Measurements from ENCODE around the gene GAS2L2.

- TF ChIP-seq POLR2AphosphoS5 (IDR thresholded peaks at IDR 0.05; ENCODE audit: low read depth) (no peak), CTCF (conservative IDR thresholded peaks at IDR 0.05; ENCODE audit: low read depth in 2 of 2) (no peak), NANOG (IDR thresholded peaks at IDR 0.05; ENCODE audit: borderline replicate concordance) (no peak), REST (IDR thresholded peaks at IDR 0.05; ENCODE audit: unreplicated experiment) (no peak), EZH2 (IDR thresholded peaks at IDR 0.05; ENCODE audit: low read depth, unreplicated experiment) (no peak), CREB1 (CRISPR knock-in tag; IDR thresholded peaks at IDR 0.05; ENCODE audit: low read depth) (no peak)
Measured at GRCh38 chr17:35705705-35706104, 47.3 kb downstream of the GAS2L2 start.

Measured in GM23338 (cell line).